Measurements from ENCODE around the gene TTC8. TPM values are rescaled to one million over a fixed set of nuclear protein-coding genes. Genes with fewer than 3 reads are reported as not detected.

The TTC8 gene
- total RNA-seq, result 24.2 and 41.3 TPM in 2 replicates

GRCh38 chr14:88824314-88825077 is at the start of gene TTC8:
Gene TTC8 (plus strand): TSS chr14:88824651. CDS start chr14:88824708, 57 bp downstream.

GRCh38 chr14:88792473-88793258 is 31.8 kb upstream of the TTC8 start, which contains the start of gene EML5:
Gene EML5 (minus strand): TSS chr14:88792953. CDS start chr14:88792503, 450 bp downstream.

Other genes with a start within 250 kb of the TTC8 start
- gene EML5, start 31.7 kb upstream of the TTC8 start, total RNA-seq, result not detected in 2 replicates

All from cardiac ventricle fibroblast (primary cell).